Thyroid gland (tissue), 4 donors: ENCODE results near the gene ADAMTS14. TPM values are rescaled to one million over a fixed set of nuclear protein-coding genes. Genes with fewer than 3 reads are reported as not detected.

Experiments
- DNase-seq, 2 donors: peaks; one replicate each; pipeline ENCODE4 v3.0.0-alpha.2; 2019
- H3K27ac ChIP-seq, 3 donors: fragments of 200-600 bp; sonication (generic); 1 replicate in 2 of 3; 2 replicates in 1 of 3; pipeline ENCODE4 v1.5.1; 2016 to 2019; ENCODE audit warnings: mild to moderate bottlenecking in 1 of 3, moderate library complexity in 1 of 3
- H3K27me3 ChIP-seq: fragments of 200-600 bp; sonication (generic); one replicate; pipeline ENCODE4 v1.5.1; 2019
- H3K36me3 ChIP-seq, 2 donors: fragments of 200-600 bp; sonication (generic); one replicate each; pipeline ENCODE4 v1.5.1; 2016 to 2019
- H3K4me1 ChIP-seq, 2 donors: fragments of 200-600 bp; sonication (generic); one replicate each; pipeline ENCODE4 v1.5.1; 2017 to 2019
- H3K4me3 ChIP-seq, 3 donors: fragments of 200-600 bp; sonication (generic); replicated peaks in 1 of 3; 1 replicate in 2 of 3; 2 replicates in 1 of 3; pipeline ENCODE4 v1.5.1; 2016; ENCODE audit warnings: mild to moderate bottlenecking in 1 of 3
- H3K9me3 ChIP-seq: fragments of 200-600 bp; sonication (generic); one replicate; pipeline ENCODE4 v1.5.1; 2017
- CTCF ChIP-seq, 6 experiments: fragments of 200-600 bp in 3 of 6; fragments of 450-650 bp in 3 of 6; sonication (generic) in 3 of 6; IDR thresholded peaks; one replicate each; pipeline ENCODE4 v1.5.1; 2016 to 2019; ENCODE audit warnings: antibody characterized with exemption in 6 of 6, mild to moderate bottlenecking in 2 of 6, inconsistent platforms in 1 of 6, moderate library complexity in 1 of 6
- POLR2A ChIP-seq, 2 donors: fragments of 450-650 bp; IDR thresholded peaks; one replicate each; pipeline ENCODE4 v1.6.1; 2017; ENCODE audit warnings: antibody characterized with exemption in 2 of 2, mild to moderate bottlenecking in 2 of 2, moderate library complexity in 1 of 2
- WGBS, 2 donors: methylation state at CpG; one replicate each; pipeline ENCODE4 v1.1.5; 2017; 5-methylcytosine and 5-hydroxymethylcytosine counted together
- intact Hi-C: fragments of 100-400 bp; cut with DNase I; formaldehyde crosslinking; loops from one replicate; pipeline ENCODE4 v1.15.1; 2023
- total RNA-seq, 4 donors: library from RNA; depleted of rRNA; stranded (reverse); fragments of >200 nt; gene quantifications; one replicate each; pipeline ENCODE4 v1.2.3, GENCODE V29; 2016

ADAMTS14 gene
- total RNA-seq, 4 donors from 2014 or later: not detected

- WGBS, 2 donors: 61 to 67% methylated on average over 2 of the region's 2 CpGs
- no peak overlapping the region for H3K4me3 ChIP-seq
- no peaks in the 10 kb centered on the region for H3K4me1 ChIP-seq
- H3K27ac ChIP-seq: no peak overlapping the region
- no peak for DNase-seq
- intact Hi-C loops: no loop called here
- TF ChIP-seq CTCF (IDR thresholded peaks at IDR 0.05): no peak
- no peaks in the 10 kb centered on the region for H3K36me3 ChIP-seq
- H3K27me3 ChIP-seq: no peaks in the 10 kb centered on the region
- no peaks in the 10 kb centered on the region for H3K9me3 ChIP-seq
Measured at GRCh38 chr10:70779088-70779487, 106.8 kb downstream of the ADAMTS14 start.

GRCh38 chr10:70779511-70780369 is 107.4 kb downstream of the ADAMTS14 start:
- Histone ChIP-seq H3K4me3 (no peak overlapping the region), H3K27ac (no peak overlapping the region), H3K4me1 (no peaks in the 10 kb centered on the region), H3K9me3 (no peaks in the 10 kb centered on the region), H3K27me3 (no peaks in the 10 kb centered on the region), H3K36me3 (no peaks in the 10 kb centered on the region)
- intact Hi-C loops: no loop called here
- TF ChIP-seq CTCF (IDR thresholded peaks at IDR 0.05) (no peak), POLR2A (IDR thresholded peaks at IDR 0.05) (no peak)
- no peak for DNase-seq
- WGBS, 2 donors: 85 to 90% methylated on average over 15 to 16 of the region's 16 CpGs

- H3K36me3 ChIP-seq: no peaks in the 10 kb centered on the region
- intact Hi-C loops: no loop called here
- H3K27me3 ChIP-seq: no peaks in the 10 kb centered on the region
- DNase-seq: no peak
- TF ChIP-seq POLR2A (IDR thresholded peaks at IDR 0.05): no peak
- TF ChIP-seq CTCF (IDR thresholded peaks at IDR 0.05): no peak
- no peak overlapping the region for H3K27ac ChIP-seq
- H3K9me3 ChIP-seq: no peaks in the 10 kb centered on the region
- WGBS, 2 donors: 94% methylated on average over 9 of the region's 9 CpGs
- no peak overlapping the region for H3K4me3 ChIP-seq
- no peaks in the 10 kb centered on the region for H3K4me1 ChIP-seq
Measured at GRCh38 chr10:70780370-70780760, 108.1 kb downstream of the ADAMTS14 start.

- no peaks in the 10 kb centered on the region for H3K4me1 ChIP-seq
- H3K27me3 ChIP-seq: no peaks in the 10 kb centered on the region
- DNase-seq: no peak
- H3K4me3 ChIP-seq: no peak overlapping the region
- TF ChIP-seq CTCF (IDR thresholded peaks at IDR 0.05): no peak
- TF ChIP-seq POLR2A (IDR thresholded peaks at IDR 0.05): no peak
- H3K36me3 ChIP-seq: no peaks in the 10 kb centered on the region
- no peaks in the 10 kb centered on the region for H3K9me3 ChIP-seq
- WGBS, 2 donors: 89 to 97% methylated on average over 4 of the region's 4 CpGs
- intact Hi-C loops: no loop called here
- no peak overlapping the region for H3K27ac ChIP-seq
Measured at GRCh38 chr10:70780772-70781171, 108.5 kb downstream of the ADAMTS14 start.

- Histone ChIP-seq H3K4me1 (no peaks in the 10 kb centered on the region), H3K4me3 (no peak overlapping the region), H3K36me3 (no peaks in the 10 kb centered on the region), H3K27ac (no peak overlapping the region), H3K27me3 (no peaks in the 10 kb centered on the region), H3K9me3 (no peaks in the 10 kb centered on the region)
- TF ChIP-seq CTCF (IDR thresholded peaks at IDR 0.05) (no peak), POLR2A (IDR thresholded peaks at IDR 0.05) (no peak)
- intact Hi-C loops: no loop called here
- 93 to 99% methylated on average over 8 of the region's 8 CpGs for WGBS, 2 donors
- DNase-seq: no peak
Measured at GRCh38 chr10:70781461-70782051, 109.2 kb downstream of the ADAMTS14 start.
